Placental epithelial cell (primary cell): ENCODE data around the gene SLC50A1. TPM values are rescaled to one million over a fixed set of nuclear protein-coding genes. Genes with fewer than 3 reads are reported as not detected.

ENCODE experiments used
- small RNA-seq: library from RNA; depleted of rRNA; stranded (forward); fragments of <200 nt; gene quantifications from one replicate; pipeline ENCODE3, GENCODE V24; 2012
- total RNA-seq: library from RNA; depleted of rRNA; stranded (reverse); fragments of >200 nt; gene quantifications from 2 replicates; pipeline ENCODE4 v1.2.3, GENCODE V29; 2012

The SLC50A1 gene
- total RNA-seq: 29.8 and 44.9 TPM in 2 replicates

GRCh38 chr1:155135415-155136028 is at the start of gene SLC50A1:
TSS of gene SLC50A1 (plus strand) at chr1:155135852. CDS start at chr1:155135912, 60 bp downstream.

GRCh38 chr1:155127105-155127966 is 8.3 kb upstream of the SLC50A1 start, which contains the start of gene EFNA1:
TSS of gene EFNA1 (plus strand) at chr1:155127876. CDS start at chr1:155127978, 102 bp downstream.

GRCh38 chr1:155139895-155140629 is 4.4 kb downstream of the SLC50A1 start, which contains the start of gene DPM3:
TSS of gene DPM3 (minus strand) at chr1:155140531. CDS start at chr1:155140240, 291 bp downstream.

GRCh38 chr1:155172732-155173477 is 37.3 kb downstream of the SLC50A1 start, which contains the start of gene KRTCAP2:
TSS of gene KRTCAP2 (minus strand) at chr1:155173304. CDS start at chr1:155173224, 80 bp downstream.

GRCh38 chr1:155173478-155174323 is 38.0 kb downstream of the SLC50A1 start, which contains the start of gene TRIM46:
TSS of gene TRIM46 (plus strand) at chr1:155173849. CDS start at chr1:155173967, 118 bp downstream.

Small RNA genes within 50 kb of the gene (small RNA-seq; reads per million reads assigned to genes)
- gene HMGN2P18 (not detected), gene RF00019 (not detected)

Other genes with a start within 250 kb of the SLC50A1 start
- gene PMVK, start 199.1 kb upstream of the SLC50A1 start, total RNA-seq: 5.0 and 6.3 TPM in 2 replicates
- 48.5 and 97.4 TPM in 2 replicates for gene PBXIP1, start 179.8 kb upstream of the SLC50A1 start, total RNA-seq
- 21.8 and 22.4 TPM in 2 replicates for gene PYGO2, start 174.1 kb upstream of the SLC50A1 start, total RNA-seq
- 138 and 239 TPM in 2 replicates for gene SHC1, start 165.1 kb upstream of the SLC50A1 start, total RNA-seq
- gene CKS1B, start 161.2 kb upstream of the SLC50A1 start, total RNA-seq: 41.0 and 43.2 TPM in 2 replicates
- gene FLAD1, start 152.5 kb upstream of the SLC50A1 start, total RNA-seq: 20.0 and 31.0 TPM in 2 replicates
- gene LENEP, start 142.3 kb upstream of the SLC50A1 start, total RNA-seq: 3.9 TPM in 1 of 2 replicates, not detected in the other
- 26.3 and 29.4 TPM in 2 replicates for gene ZBTB7B, start 133.1 kb upstream of the SLC50A1 start, total RNA-seq
- 0.43 and 2.4 TPM in 2 replicates for gene DCST2, start 102.1 kb upstream of the SLC50A1 start, total RNA-seq
- gene DCST1, start 102.0 kb upstream of the SLC50A1 start, total RNA-seq: 0.22 TPM in 1 of 2 replicates, not detected in the other
- gene ADAM15, start 84.5 kb upstream of the SLC50A1 start, total RNA-seq: 110 and 156 TPM in 2 replicates
- 7.9 and 10.2 TPM in 2 replicates for gene EFNA4, start 72.1 kb upstream of the SLC50A1 start, total RNA-seq
- gene EFNA3, start 57.0 kb upstream of the SLC50A1 start, total RNA-seq: 2.0 and 3.5 TPM in 2 replicates
- 18.8 and 59.3 TPM in 2 replicates for gene EFNA1, start 8.0 kb upstream of the SLC50A1 start, total RNA-seq
- 40.8 and 47.1 TPM in 2 replicates for gene DPM3, start 4.7 kb downstream of the SLC50A1 start, total RNA-seq
- 98.0 and 123 TPM in 2 replicates for gene KRTCAP2, start 37.5 kb downstream of the SLC50A1 start, total RNA-seq
- 1.5 and 1.6 TPM in 2 replicates for gene TRIM46, start 38.0 kb downstream of the SLC50A1 start, total RNA-seq
- gene THBS3, start 72.0 kb downstream of the SLC50A1 start, total RNA-seq: 226 and 607 TPM in 2 replicates
- gene MTX1, start 72.8 kb downstream of the SLC50A1 start, total RNA-seq: 27.9 and 69.6 TPM in 2 replicates
- 9.0 and 10.7 TPM in 2 replicates for gene ENTREP3, start 119.6 kb downstream of the SLC50A1 start, total RNA-seq
- 25.5 and 63.8 TPM in 2 replicates for gene SCAMP3, start 126.5 kb downstream of the SLC50A1 start, total RNA-seq
- 30.8 and 37.7 TPM in 2 replicates for gene CLK2, start 137.7 kb downstream of the SLC50A1 start, total RNA-seq
- gene HCN3, start 141.6 kb downstream of the SLC50A1 start, total RNA-seq: 2.2 and 4.7 TPM in 2 replicates
- under 0.01 TPM in 1 of 2 replicates, not detected in the other for gene PKLR, start 165.6 kb downstream of the SLC50A1 start, total RNA-seq
- gene FDPS, start 173.0 kb downstream of the SLC50A1 start, total RNA-seq: 63.2 and 157 TPM in 2 replicates
- gene RUSC1, start 185.0 kb downstream of the SLC50A1 start, total RNA-seq: 24.7 and 37.0 TPM in 2 replicates